ENCODE data around the gene GKN2. TPM values are rescaled to one million over a fixed set of nuclear protein-coding genes. Genes with fewer than 3 reads are reported as not detected.
A peak's percentile ranks its signal among the peaks of the same experiment; 100 is the strongest.

Gene GKN2
- total and polyA plus RNA-seq, 8 donors: 16.5 to 1,354 (median 221) TPM; not detected in 1

- DNase-seq: no peak
- 84 to 89% (median 85%) methylated on average over 5 of the region's 5 CpGs for WGBS, 5 donors
- Histone ChIP-seq H3K9me3 (no peaks in the 10 kb centered on the region), H3K36me3 (no peaks in the 10 kb centered on the region), H3K27me3 (no peaks in the 10 kb centered on the region), H3K4me3 (no peak overlapping the region), H3K27ac (peak overlapping the region in 4 of 5 donors; percentile 41 to 77 (median 60)), H3K4me1 (peaks cover 16 to 32% (median 19%) of the 10 kb centered on the region in 4 donors)
- TF ChIP-seq CTCF (IDR thresholded peaks at IDR 0.05): no peak
- TF ChIP-seq POLR2AphosphoS5 (IDR thresholded peaks at IDR 0.05): no peak
- no peak for TF ChIP-seq EP300 (IDR thresholded peaks at IDR 0.05)
- TF ChIP-seq POLR2A (IDR thresholded peaks at IDR 0.05): no peak
- intact Hi-C loops (cut with DNase I; ENCODE audit: low total_unique reads): loop anchor here (5.0 kb wide), 1 partner anchor 155 kb away; no protein-coding TSS in a partner anchor
Observed at GRCh38 chr2:68907232-68907919, 45.3 kb downstream of the GKN2 start.

GRCh38 chr2:68906716-68907115, 46.0 kb downstream of the GKN2 start:
- H3K36me3 ChIP-seq: no peaks in the 10 kb centered on the region
- 84 to 94% (median 90%) methylated on average over 3 of the region's 3 CpGs for WGBS, 5 donors
- intact Hi-C loops (cut with DNase I; ENCODE audit: low total_unique reads): loop anchor here (5.0 kb wide), 1 partner anchor 154 kb away; no protein-coding TSS in a partner anchor
- no peak for DNase-seq
- H3K27ac ChIP-seq: no peak overlapping the region
- peaks cover 0 to 5% (median under 1%) of the 10 kb centered on the region in 4 donors for H3K9me3 ChIP-seq
- H3K4me3 ChIP-seq: no peak overlapping the region
- TF ChIP-seq EP300 (IDR thresholded peaks at IDR 0.05): no peak
- TF ChIP-seq POLR2AphosphoS5 (IDR thresholded peaks at IDR 0.05): no peak
- no peak for TF ChIP-seq CTCF (IDR thresholded peaks at IDR 0.05)
- no peak for TF ChIP-seq POLR2A (IDR thresholded peaks at IDR 0.05)
- peaks cover 16 to 32% (median 19%) of the 10 kb centered on the region in 4 donors for H3K4me1 ChIP-seq
- no peaks in the 10 kb centered on the region for H3K27me3 ChIP-seq

- Histone ChIP-seq H3K27ac (no peak overlapping the region), H3K27me3 (no peaks in the 10 kb centered on the region), H3K4me3 (no peak overlapping the region), H3K36me3 (no peaks in the 10 kb centered on the region), H3K4me1 (peaks cover 16 to 32% (median 19%) of the 10 kb centered on the region in 4 donors), H3K9me3 (peaks cover 0 to 17% (median 9%) of the 10 kb centered on the region in 4 donors)
- 84 to 90% (median 85%) methylated on average over 2 of the region's 2 CpGs for WGBS, 5 donors
- intact Hi-C loops (cut with DNase I; ENCODE audit: low total_unique reads): loop anchor here (5.0 kb wide), 1 partner anchor 153 kb away; no protein-coding TSS in a partner anchor
- no peak for DNase-seq
- TF ChIP-seq POLR2A (IDR thresholded peaks at IDR 0.05) (no peak), POLR2AphosphoS5 (IDR thresholded peaks at IDR 0.05) (no peak)
Observed at GRCh38 chr2:68905116-68905515, 47.6 kb downstream of the GKN2 start.

- Histone ChIP-seq H3K27me3 (no peaks in the 10 kb centered on the region), H3K4me3 (no peak overlapping the region), H3K36me3 (no peaks in the 10 kb centered on the region), H3K4me1 (peaks cover 0 to under 1% (median 0%) of the 10 kb centered on the region in 4 donors), H3K27ac (no peak overlapping the region), H3K9me3 (peaks cover 0 to 17% (median 9%) of the 10 kb centered on the region in 4 donors)
- no peak for TF ChIP-seq POLR2AphosphoS5 (IDR thresholded peaks at IDR 0.05)
- no peak for TF ChIP-seq CTCF (IDR thresholded peaks at IDR 0.05)
- no peak for TF ChIP-seq POLR2A (IDR thresholded peaks at IDR 0.05)
- no peak for TF ChIP-seq EP300 (IDR thresholded peaks at IDR 0.05)
- no peak for DNase-seq
- 84 to 96% (median 89%) methylated on average over 1 of the region's 1 CpG for WGBS, 5 donors
- intact Hi-C loops (cut with DNase I; ENCODE audit: low total_unique reads): no loop called here
Observed at GRCh38 chr2:68901561-68901960, 51.1 kb downstream of the GKN2 start.

GRCh38 chr2:68901199-68901514, 51.5 kb downstream of the GKN2 start:
- H3K36me3 ChIP-seq: no peaks in the 10 kb centered on the region
- no peaks in the 10 kb centered on the region for H3K4me1 ChIP-seq
- TF ChIP-seq CTCF (IDR thresholded peaks at IDR 0.05) (no peak), POLR2AphosphoS5 (IDR thresholded peaks at IDR 0.05) (no peak), EP300 (IDR thresholded peaks at IDR 0.05) (no peak), POLR2A (IDR thresholded peaks at IDR 0.05) (no peak)
- WGBS, 5 donors: 73 to 84% (median 80%) methylated on average over 4 of the region's 4 CpGs
- DNase-seq: no peak
- peaks cover 0 to 17% (median 9%) of the 10 kb centered on the region in 4 donors for H3K9me3 ChIP-seq
- no peaks in the 10 kb centered on the region for H3K27me3 ChIP-seq
- H3K27ac ChIP-seq: no peak overlapping the region
- no peak overlapping the region for H3K4me3 ChIP-seq
- intact Hi-C loops (cut with DNase I; ENCODE audit: low total_unique reads): no loop called here

Data from stomach (tissue), 9 donors.